ENCODE data around the gene GBGT1.

- TF ChIP-seq, protein P1, sequence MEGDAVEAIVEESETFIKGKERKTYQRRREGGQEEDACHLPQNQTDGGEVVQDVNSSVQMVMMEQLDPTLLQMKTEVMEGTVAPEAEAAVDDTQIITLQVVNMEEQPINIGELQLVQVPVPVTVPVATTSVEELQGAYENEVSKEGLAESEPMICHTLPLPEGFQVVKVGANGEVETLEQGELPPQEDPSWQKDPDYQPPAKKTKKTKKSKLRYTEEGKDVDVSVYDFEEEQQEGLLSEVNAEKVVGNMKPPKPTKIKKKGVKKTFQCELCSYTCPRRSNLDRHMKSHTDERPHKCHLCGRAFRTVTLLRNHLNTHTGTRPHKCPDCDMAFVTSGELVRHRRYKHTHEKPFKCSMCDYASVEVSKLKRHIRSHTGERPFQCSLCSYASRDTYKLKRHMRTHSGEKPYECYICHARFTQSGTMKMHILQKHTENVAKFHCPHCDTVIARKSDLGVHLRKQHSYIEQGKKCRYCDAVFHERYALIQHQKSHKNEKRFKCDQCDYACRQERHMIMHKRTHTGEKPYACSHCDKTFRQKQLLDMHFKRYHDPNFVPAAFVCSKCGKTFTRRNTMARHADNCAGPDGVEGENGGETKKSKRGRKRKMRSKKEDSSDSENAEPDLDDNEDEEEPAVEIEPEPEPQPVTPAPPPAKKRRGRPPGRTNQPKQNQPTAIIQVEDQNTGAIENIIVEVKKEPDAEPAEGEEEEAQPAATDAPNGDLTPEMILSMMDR (conservative IDR thresholded peaks at IDR 0.05; ENCODE audit: low read depth, low read length) = no peak
- TF ChIP-seq POLR2A (IDR thresholded peaks at IDR 0.05; ENCODE audit: low read depth, low read length) = no peak
- TF ChIP-seq RFX5 (IDR thresholded peaks at IDR 0.05; ENCODE audit: low read depth, low read length) = no peak
- TF ChIP-seq, protein P2, sequence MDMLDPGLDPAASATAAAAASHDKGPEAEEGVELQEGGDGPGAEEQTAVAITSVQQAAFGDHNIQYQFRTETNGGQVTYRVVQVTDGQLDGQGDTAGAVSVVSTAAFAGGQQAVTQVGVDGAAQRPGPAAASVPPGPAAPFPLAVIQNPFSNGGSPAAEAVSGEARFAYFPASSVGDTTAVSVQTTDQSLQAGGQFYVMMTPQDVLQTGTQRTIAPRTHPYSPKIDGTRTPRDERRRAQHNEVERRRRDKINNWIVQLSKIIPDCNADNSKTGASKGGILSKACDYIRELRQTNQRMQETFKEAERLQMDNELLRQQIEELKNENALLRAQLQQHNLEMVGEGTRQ (IDR thresholded peaks at IDR 0.05; ENCODE audit: low read depth, low read length) = no peak
- no peak for TF ChIP-seq SMC3 (IDR thresholded peaks at IDR 0.05; ENCODE audit: low read depth, low read length)
- no peak for TF ChIP-seq NFE2L2 (IDR thresholded peaks at IDR 0.05; ENCODE audit: low read depth, low read length)
- no peak for TF ChIP-seq RAD21 (IDR thresholded peaks at IDR 0.05; ENCODE audit: low read length)
- no peak for TF ChIP-seq MXI1 (IDR thresholded peaks at IDR 0.05; ENCODE audit: borderline replicate concordance, low read depth, low read length)
- TF ChIP-seq CHD1 (IDR thresholded peaks at IDR 0.05; ENCODE audit: low read depth, low read length) = no peak
- no peak for TF ChIP-seq MAFK (IDR thresholded peaks at IDR 0.05; ENCODE audit: low read depth, low read length)
- TF ChIP-seq CEBPB (IDR thresholded peaks at IDR 0.05; ENCODE audit: low read depth, low read length) = no peak
These were observed 26.1 kb downstream of the GBGT1 start for GRCh38 chr9:133137451-133138231.
